Bronchial epithelial cell (primary cell): ENCODE results near the gene SELENOT. TPM values are rescaled to one million over a fixed set of nuclear protein-coding genes. Genes with fewer than 3 reads are reported as not detected.
"Not testable (repeated sequence)": the region's sequence is repeated elsewhere in the genome, so short reads cannot be mapped to it uniquely, and the experiment has no call there.

Experiments
- DNase-seq: peaks from one replicate; pipeline ENCODE4 v3.0.0-alpha.2; 2010; ENCODE audit warnings: low read depth
- FAIRE-seq: peaks from 2 replicates; lab custom pipeline; 2011; peaks lifted over from hg19 to GRCh38; lab: Jason Lieb, UNC
- H3K27me3 ChIP-seq: 2 replicates; pipeline ENCODE4 v1.5.1; 2011; ENCODE audit warnings: low read length; ENCODE audit not compliant: control insufficient read depth, insufficient read depth
- H3K36me3 ChIP-seq: 2 replicates; pipeline ENCODE4 v1.5.1; 2011; ENCODE audit warnings: low read length; ENCODE audit not compliant: control insufficient read depth, insufficient read depth
- H3K4me3 ChIP-seq: 2 replicates; pipeline ENCODE4 v1.5.1; 2011; ENCODE audit warnings: mild to moderate bottlenecking, low read depth, low read length, control low read depth
- CTCF ChIP-seq: IDR thresholded peaks from 2 replicates; pipeline ENCODE4 v1.5.1; 2011; ENCODE audit warnings: mild to moderate bottlenecking, moderate library complexity, low read length, control low read depth, inconsistent platforms; ENCODE audit not compliant: insufficient read depth, severe bottlenecking
- total RNA-seq: library from RNA; depleted of rRNA; stranded (reverse); fragments of >200 nt; gene quantifications from 2 replicates; pipeline ENCODE4 v1.2.1, GENCODE V29; 2014

Gene SELENOT
- total RNA-seq, 1 donor from 2014 or later = 167 TPM

- DNase-seq (no peak), FAIRE-seq (no peak)
- Histone ChIP-seq H3K4me3 (no peak overlapping the region), H3K27me3 (no peaks in the 10 kb centered on the region), H3K36me3 (peaks cover 1% of the 10 kb centered on the region)
- no peak for TF ChIP-seq CTCF
Measured at GRCh38 chr3:150620002-150620689, 17.0 kb downstream of the SELENOT start.

- FAIRE-seq, H3K27me3 ChIP-seq, DNase-seq, H3K36me3 ChIP-seq, H3K4me3 ChIP-seq: not testable (repeated sequence)
Measured at GRCh38 chr3:150622955-150623354, 19.8 kb downstream of the SELENOT start.

GRCh38 chr3:150623945-150624344 is 20.8 kb downstream of the SELENOT start:
- FAIRE-seq = no peak
- Histone ChIP-seq H3K36me3 (peaks cover 5% of the 10 kb centered on the region), H3K27me3 (no peaks in the 10 kb centered on the region), H3K4me3 (no peak overlapping the region)
- DNase-seq = no peak
- TF ChIP-seq CTCF = no peak

GRCh38 chr3:150626148-150626930 is 23.2 kb downstream of the SELENOT start:
- FAIRE-seq (no peak), DNase-seq (no peak)
- H3K4me3 ChIP-seq = no peak overlapping the region
- no peaks in the 10 kb centered on the region for H3K27me3 ChIP-seq
- H3K36me3 ChIP-seq = peaks cover 6% of the 10 kb centered on the region
- no peak for TF ChIP-seq CTCF

- no peak overlapping the region for H3K4me3 ChIP-seq
- H3K27me3 ChIP-seq = no peaks in the 10 kb centered on the region
- TF ChIP-seq CTCF = no peak
- H3K36me3 ChIP-seq = peaks cover 6% of the 10 kb centered on the region
- DNase-seq (no peak), FAIRE-seq (no peak)
Measured at GRCh38 chr3:150627557-150627956, 24.4 kb downstream of the SELENOT start.

- Histone ChIP-seq H3K36me3 (peaks cover 4% of the 10 kb centered on the region), H3K27me3 (no peaks in the 10 kb centered on the region), H3K4me3 (no peak overlapping the region)
- TF ChIP-seq CTCF = no peak
- DNase-seq = no peak
- FAIRE-seq = no peak
Measured at GRCh38 chr3:150631515-150632221, 28.5 kb downstream of the SELENOT start.
